Stimulated activated naive B cell treated with anti-CD40 and anti-IgM and Interleukin-4, amounts not matched to agents 10 μg/mL and 1 μg/mL and 100 μg/mL, for 72 hours (primary cell): Measurements from ENCODE around the gene TRAPPC8.
"Not testable (repeated sequence)": the region's sequence is repeated elsewhere in the genome, so short reads cannot be mapped to it uniquely, and the experiment has no call there.

Source experiments
- ATAC-seq, 2 donors: fragments of 150-1000 bp; cut with Tn5 transposase; replicated peaks; 2 replicates each; pipeline ENCODE4 v1.10.0; 2021; ENCODE audit warnings: moderate library complexity in 1 of 2
- DNase-seq: peaks from one replicate; pipeline ENCODE4 v3.0.0; 2021
- H3K27ac Mint-ChIP-seq: one replicate; pipeline ENCODE4 v1.8.0; 2022; ENCODE audit warnings: mild to moderate bottlenecking, mixed read lengths
- H3K27me3 Mint-ChIP-seq, 2 donors: one replicate each; pipeline ENCODE4 v1.8.0; 2022; ENCODE audit warnings: mixed read lengths in 2 of 2
- H3K36me3 Mint-ChIP-seq, 2 donors: one replicate each; pipeline ENCODE4 v1.8.0; 2022; ENCODE audit warnings: mixed read lengths in 2 of 2, mild to moderate bottlenecking in 1 of 2
- H3K4me1 Mint-ChIP-seq, 2 donors: one replicate each; pipeline ENCODE4 v1.8.0; 2022; ENCODE audit warnings: mixed read lengths in 2 of 2, mild to moderate bottlenecking in 1 of 2
- H3K4me3 Mint-ChIP-seq, 2 donors: one replicate each; pipeline ENCODE4 v1.8.0; 2022; ENCODE audit warnings: mild to moderate bottlenecking in 2 of 2, mixed read lengths in 2 of 2, moderate library complexity in 1 of 2
- H3K9me3 Mint-ChIP-seq, 2 donors: one replicate each; pipeline ENCODE4 v1.8.0; 2022; ENCODE audit warnings: mixed read lengths in 2 of 2, mild to moderate bottlenecking in 1 of 2

TRAPPC8 gene

DNA sequence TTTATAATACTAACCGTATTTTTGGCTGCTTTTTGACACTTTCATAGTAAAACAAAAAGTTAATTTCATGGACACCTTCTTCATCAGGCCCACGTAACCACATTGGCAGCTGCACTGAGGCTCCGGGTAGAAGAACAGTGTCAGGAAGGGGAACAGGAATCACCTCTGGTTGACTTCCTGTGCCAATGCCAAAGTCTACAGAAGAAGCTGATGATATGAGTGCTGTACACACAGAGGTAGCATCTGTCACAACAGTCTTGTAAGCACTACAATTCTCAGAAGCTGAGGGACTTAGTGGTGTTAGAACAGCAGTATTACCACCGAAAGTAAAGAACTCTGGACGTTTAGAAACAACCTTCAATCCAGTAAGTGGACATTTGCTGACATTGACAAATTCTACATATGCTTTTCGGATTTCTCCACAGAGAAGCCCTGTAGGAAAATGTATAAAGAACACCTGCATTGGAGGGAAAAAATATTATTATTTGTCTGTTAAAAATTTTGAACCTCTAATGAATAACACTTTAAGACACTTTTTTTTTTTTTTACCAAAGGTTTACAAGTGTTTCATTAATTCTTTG lies 85.3 kb downstream of the TRAPPC8 start:
- DNase-seq (no peak), ATAC-seq (no peak)
- H3K27me3 Mint-ChIP-seq: no peaks in the 10 kb centered on the region
- no peaks in the 10 kb centered on the region for H3K9me3 Mint-ChIP-seq
- H3K27ac Mint-ChIP-seq: no peak overlapping the region
- H3K4me3 Mint-ChIP-seq: no peak overlapping the region
- H3K36me3 Mint-ChIP-seq: peaks cover 23 to 43% of the 10 kb centered on the region in 2 donors
- H3K4me1 Mint-ChIP-seq: no peaks in the 10 kb centered on the region

DNA sequence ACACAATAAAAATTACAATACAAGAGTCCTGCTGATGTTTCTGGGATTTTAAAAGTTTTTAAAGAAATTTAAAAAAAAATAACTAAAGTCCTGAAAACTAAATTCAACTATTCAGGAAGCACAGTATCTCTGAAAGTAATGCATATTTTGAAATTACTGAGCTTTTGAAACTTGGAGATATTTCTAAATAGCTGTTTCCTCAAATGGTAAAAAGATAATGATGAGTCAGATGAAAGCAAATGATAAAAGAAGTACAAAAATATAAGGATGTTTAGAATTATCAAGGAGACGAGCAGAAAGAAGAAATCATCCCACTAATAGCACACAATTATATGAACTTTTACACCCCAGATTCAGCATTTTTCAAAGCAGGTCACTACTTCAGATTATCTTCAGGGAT lies 92.1 kb downstream of the TRAPPC8 start:
- no peaks in the 10 kb centered on the region for H3K27me3 Mint-ChIP-seq
- no peaks in the 10 kb centered on the region for H3K9me3 Mint-ChIP-seq
- no peak overlapping the region for H3K4me3 Mint-ChIP-seq
- no peak overlapping the region for H3K27ac Mint-ChIP-seq
- peaks cover 31 to 43% of the 10 kb centered on the region in 2 donors for H3K36me3 Mint-ChIP-seq
- H3K4me1 Mint-ChIP-seq: no peaks in the 10 kb centered on the region
- DNase-seq (no peak), ATAC-seq (no peak)

DNA sequence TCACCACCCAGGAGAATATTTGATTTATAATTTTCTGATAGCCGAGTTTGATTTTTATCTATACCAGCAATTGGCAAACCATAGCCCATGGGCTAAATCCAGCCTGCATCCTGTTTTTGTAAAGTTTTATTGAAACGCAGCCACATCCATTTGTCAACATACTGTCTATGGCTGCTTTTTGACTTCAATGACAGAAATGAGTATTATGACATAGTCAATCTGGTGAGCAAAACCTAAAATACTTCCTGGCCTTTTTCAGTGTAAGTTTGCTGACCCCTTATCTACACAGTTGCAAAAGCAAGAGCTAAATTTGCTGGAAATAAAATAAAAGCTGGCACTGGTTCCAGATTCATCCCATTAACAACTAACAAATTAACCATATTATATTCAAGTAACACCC lies 102.4 kb downstream of the TRAPPC8 start:
- Mint-ChIP-seq H3K4me1 (no peaks in the 10 kb centered on the region), H3K9me3 (no peaks in the 10 kb centered on the region), H3K27ac (no peak overlapping the region), H3K4me3 (no peak overlapping the region), H3K27me3 (no peaks in the 10 kb centered on the region), H3K36me3 (peaks cover 31 to 43% of the 10 kb centered on the region in 2 donors)
- ATAC-seq (no peak), DNase-seq (no peak)

DNA sequence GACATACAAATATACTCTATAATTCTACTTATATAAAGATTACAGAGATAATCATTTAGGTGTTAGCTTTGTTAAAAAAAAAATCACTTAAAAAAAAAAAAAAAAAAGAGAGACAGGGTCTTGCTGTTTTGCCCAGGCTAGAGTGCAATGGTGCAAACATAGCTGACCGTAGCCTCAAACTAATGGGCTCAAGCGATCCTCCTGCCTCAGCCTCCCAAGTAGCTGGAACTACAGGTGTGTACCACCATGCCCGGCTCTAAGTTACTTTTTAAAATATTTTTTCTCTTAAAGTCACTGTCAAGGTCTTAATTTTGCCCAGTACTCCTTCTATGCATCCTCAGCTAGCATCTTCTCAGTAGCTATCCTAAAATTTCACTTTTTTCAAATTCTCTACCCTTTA lies 105.0 kb downstream of the TRAPPC8 start:
- H3K4me3 Mint-ChIP-seq: no peak overlapping the region
- no peaks in the 10 kb centered on the region for H3K9me3 Mint-ChIP-seq
- peaks cover 28 to 44% of the 10 kb centered on the region in 2 donors for H3K36me3 Mint-ChIP-seq
- ATAC-seq: no peak
- H3K27me3 Mint-ChIP-seq: no peaks in the 10 kb centered on the region
- H3K27ac Mint-ChIP-seq: no peak overlapping the region
- H3K4me1 Mint-ChIP-seq: no peaks in the 10 kb centered on the region
- DNase-seq: no peak

DNA sequence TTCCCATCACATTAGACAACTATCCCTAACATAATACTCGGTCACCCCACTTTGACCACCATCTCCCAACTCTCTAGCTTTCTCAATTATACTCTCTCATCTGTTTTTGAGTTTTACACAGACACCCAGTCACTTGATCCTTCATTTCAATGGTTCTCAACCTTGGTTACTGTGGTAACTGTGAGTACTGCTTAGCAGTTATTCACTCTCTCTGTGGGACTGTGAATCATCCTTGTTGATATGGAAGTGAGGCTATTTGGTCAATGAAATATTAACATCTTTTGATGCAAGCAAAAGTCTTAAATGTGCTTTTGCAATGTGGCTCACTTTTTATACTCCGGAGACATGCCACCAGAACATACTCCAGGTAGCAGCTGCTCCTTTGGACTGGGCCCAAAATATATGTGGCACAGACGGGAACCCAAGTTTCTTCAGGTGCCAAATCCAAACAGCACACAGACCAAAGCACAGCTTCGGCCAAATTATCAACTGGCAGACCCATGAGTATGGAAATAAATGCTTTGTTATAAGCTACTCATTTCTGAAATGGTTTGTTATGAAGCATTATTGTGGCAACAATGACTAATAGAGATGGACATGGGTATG lies 107.3 kb downstream of the TRAPPC8 start:
- H3K27ac Mint-ChIP-seq: no peak overlapping the region
- no peaks in the 10 kb centered on the region for H3K27me3 Mint-ChIP-seq
- no peak for ATAC-seq
- H3K4me3 Mint-ChIP-seq: no peak overlapping the region
- H3K36me3 Mint-ChIP-seq: peaks cover 23 to 40% of the 10 kb centered on the region in 2 donors
- DNase-seq: no peak
- H3K9me3 Mint-ChIP-seq: no peaks in the 10 kb centered on the region
- H3K4me1 Mint-ChIP-seq: no peaks in the 10 kb centered on the region

DNA sequence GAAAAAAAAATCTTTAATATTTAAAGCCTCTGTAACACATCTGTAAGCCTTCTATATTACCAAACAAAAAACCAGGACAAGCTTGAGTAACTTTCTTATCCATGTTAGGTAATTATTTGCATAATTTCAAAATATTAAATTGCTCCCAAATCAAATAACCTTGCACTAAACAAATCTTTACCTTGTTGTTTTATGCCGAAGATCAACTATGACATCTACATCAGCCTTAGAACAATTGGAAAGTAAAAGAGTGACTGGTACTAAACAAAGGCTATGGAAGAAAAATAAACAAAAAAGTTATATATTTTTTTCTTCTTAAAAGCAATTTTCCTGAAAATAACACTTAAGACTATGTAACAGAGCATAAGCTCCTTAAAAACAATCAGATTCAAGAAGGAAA lies 111.0 kb downstream of the TRAPPC8 start:
- ATAC-seq: no peak
- peaks cover 0 to 3% of the 10 kb centered on the region in 2 donors for H3K9me3 Mint-ChIP-seq
- H3K36me3 Mint-ChIP-seq: peaks cover 31 to 52% of the 10 kb centered on the region in 2 donors
- no peak overlapping the region for H3K4me3 Mint-ChIP-seq
- H3K4me1 Mint-ChIP-seq: peaks cover 7 to 20% of the 10 kb centered on the region in 2 donors
- DNase-seq: no peak
- H3K27ac Mint-ChIP-seq: no peak overlapping the region
- no peaks in the 10 kb centered on the region for H3K27me3 Mint-ChIP-seq

DNA sequence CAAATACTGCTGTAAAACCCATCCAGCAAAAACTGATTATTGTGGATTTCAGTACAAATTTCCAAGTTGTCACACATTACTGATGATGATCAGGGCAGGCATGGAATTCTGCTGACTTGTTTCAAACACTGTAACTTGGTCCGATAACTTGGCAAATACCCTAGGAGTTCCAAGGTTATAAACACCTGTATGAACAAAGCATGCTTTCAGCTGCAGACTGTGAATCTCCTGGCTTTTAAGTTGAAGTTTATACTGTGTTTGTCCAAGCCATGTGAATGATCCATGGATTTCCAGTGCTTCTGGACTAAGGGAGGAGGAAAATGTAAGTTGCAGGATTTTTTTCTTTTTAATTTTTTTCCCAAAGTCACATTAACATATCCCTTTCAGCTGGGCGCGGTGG lies 112.2 kb downstream of the TRAPPC8 start:
- Mint-ChIP-seq H3K27me3 (no peaks in the 10 kb centered on the region), H3K27ac (no peak overlapping the region), H3K4me3 (no peak overlapping the region), H3K9me3 (peaks cover 1 to 4% of the 10 kb centered on the region in 2 donors), H3K4me1 (peaks cover 13 to 32% of the 10 kb centered on the region in 2 donors), H3K36me3 (peaks cover 33 to 53% of the 10 kb centered on the region in 2 donors)
- DNase-seq (no peak), ATAC-seq (no peak)

DNA sequence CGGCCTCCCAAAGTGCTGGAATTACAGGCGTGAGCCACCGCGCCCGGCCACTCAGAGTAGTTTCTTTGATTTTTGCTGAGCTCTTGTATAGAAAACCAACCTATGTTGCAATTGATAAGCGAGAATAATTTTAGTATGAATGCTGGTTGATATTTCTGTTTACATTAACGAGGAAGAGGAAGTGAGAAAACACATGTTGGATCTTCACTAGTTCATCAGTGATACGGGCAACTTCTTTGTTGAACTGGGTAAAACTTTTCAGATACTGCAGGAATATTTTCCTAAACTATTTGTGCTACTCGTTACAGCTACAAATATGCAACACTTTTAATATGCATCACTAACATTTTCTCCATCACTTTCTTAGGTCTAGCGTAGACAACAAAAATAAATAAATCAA lies 114.3 kb downstream of the TRAPPC8 start:
- Mint-ChIP-seq H3K4me1 (peaks cover 17 to 38% of the 10 kb centered on the region in 2 donors), H3K27me3 (no peaks in the 10 kb centered on the region), H3K27ac (no peak overlapping the region), H3K4me3 (no peak overlapping the region), H3K9me3 (peaks cover 6 to 8% of the 10 kb centered on the region in 2 donors), H3K36me3 (peaks cover 27 to 45% of the 10 kb centered on the region in 2 donors)
- no peak for ATAC-seq
- no peak for DNase-seq

DNA sequence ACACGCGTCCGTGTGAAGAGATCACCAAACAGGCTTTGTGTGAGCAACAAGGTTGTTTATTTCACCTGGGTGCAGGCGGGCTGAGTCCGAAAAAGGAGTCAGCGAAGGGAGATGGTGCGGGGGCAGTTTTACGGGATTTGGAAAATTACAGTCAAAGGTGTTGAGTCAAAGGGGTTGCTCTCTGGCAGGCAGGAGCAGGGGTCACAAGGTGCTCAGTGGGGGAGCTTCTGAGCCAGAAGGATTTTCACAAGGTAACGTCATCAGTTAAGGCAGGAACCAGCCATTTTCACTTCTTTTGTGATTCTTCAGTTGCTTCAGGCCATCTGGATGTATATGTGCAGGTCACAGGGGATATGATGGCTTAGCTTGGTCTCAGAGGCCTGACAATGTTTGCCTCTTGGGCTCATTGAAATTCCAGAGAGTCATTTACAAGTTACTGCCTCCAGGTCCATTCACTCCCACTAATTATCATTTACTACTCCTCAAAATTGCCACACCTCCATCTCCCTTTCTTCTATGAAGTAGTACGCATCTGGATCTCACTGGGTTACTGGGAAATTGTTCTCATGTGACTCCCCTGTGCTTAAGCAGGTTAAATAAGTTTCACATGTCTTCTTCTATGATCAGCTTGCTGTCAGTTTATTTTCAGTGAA lies 116.1 kb downstream of the TRAPPC8 start:
- ATAC-seq, H3K9me3 Mint-ChIP-seq, H3K27me3 Mint-ChIP-seq, DNase-seq, H3K4me3 Mint-ChIP-seq: not testable (repeated sequence)
- Mint-ChIP-seq H3K36me3 (peaks cover 25 to 40% of the 10 kb centered on the region in 2 donors), H3K4me1 (peaks cover 17 to 38% of the 10 kb centered on the region in 2 donors), H3K27ac (peak overlapping the region; percentile 31)

DNA sequence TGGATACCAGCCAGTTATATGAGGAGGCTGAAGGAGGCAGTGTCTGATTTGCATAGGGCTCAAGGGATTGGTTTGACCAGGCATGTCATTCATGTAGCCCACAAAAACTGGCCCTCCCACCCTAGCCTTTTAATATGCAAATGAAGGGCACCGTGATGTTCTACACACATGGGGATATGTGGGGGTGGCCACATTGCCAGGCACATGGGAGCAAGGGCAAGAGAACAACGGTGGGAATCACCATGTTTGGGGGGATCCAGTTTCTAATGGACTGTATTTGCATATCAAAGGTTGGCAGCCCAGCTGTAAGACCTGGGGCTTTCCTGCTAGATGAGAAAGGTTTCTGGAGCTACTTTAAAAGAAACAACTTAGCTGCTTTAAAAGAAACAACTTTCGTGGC lies 117.2 kb downstream of the TRAPPC8 start:
- peaks cover 17 to 43% of the 10 kb centered on the region in 2 donors for H3K4me1 Mint-ChIP-seq
- peak overlapping the region in 1 of 2 donors; percentile 4 for H3K4me3 Mint-ChIP-seq
- H3K27ac Mint-ChIP-seq: no peak overlapping the region
- H3K27me3 Mint-ChIP-seq: no peaks in the 10 kb centered on the region
- H3K9me3 Mint-ChIP-seq: peaks cover 6 to 8% of the 10 kb centered on the region in 2 donors
- ATAC-seq (peak; percentile 75 to 82), DNase-seq (peak; percentile 19)
- peaks cover 25 to 39% of the 10 kb centered on the region in 2 donors for H3K36me3 Mint-ChIP-seq

DNA sequence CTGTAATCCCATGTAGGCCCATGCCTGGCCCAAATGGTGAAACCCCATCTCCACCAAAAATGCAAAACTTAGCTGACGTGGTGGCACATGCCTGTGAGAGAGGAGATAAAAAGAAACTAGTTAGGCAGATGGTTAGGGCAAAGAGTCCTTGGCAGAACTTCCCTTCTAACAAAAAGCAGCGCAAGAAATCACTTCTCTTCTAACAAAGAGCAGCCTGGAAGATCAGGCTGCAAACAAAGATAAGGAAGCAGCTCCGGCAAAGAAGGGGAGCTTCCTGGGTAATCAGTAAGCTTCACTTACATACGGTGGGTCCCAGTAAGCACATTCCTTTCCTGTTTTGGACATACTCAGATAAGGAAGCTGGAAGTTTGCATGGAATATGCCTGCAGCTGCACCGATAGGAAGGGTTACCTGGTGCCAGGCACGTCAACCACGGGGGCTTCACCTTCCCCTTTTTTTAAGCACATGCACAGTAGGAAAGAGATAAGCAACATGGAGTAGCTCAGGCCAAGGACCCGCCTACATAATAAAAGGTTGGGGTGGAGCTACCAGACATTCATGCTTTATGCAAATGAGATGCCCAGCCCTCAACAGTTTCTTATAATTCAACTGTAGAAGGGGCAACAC lies 121.3 kb downstream of the TRAPPC8 start:
- ATAC-seq (no peak), DNase-seq (no peak)
- peaks cover 6 to 9% of the 10 kb centered on the region in 2 donors for H3K36me3 Mint-ChIP-seq
- peaks cover 0 to 5% of the 10 kb centered on the region in 2 donors for H3K27me3 Mint-ChIP-seq
- no peak overlapping the region for H3K27ac Mint-ChIP-seq
- no peak overlapping the region for H3K4me3 Mint-ChIP-seq
- peaks cover 11 to 25% of the 10 kb centered on the region in 2 donors for H3K4me1 Mint-ChIP-seq
- H3K9me3 Mint-ChIP-seq: peaks cover 5 to 6% of the 10 kb centered on the region in 2 donors

DNA sequence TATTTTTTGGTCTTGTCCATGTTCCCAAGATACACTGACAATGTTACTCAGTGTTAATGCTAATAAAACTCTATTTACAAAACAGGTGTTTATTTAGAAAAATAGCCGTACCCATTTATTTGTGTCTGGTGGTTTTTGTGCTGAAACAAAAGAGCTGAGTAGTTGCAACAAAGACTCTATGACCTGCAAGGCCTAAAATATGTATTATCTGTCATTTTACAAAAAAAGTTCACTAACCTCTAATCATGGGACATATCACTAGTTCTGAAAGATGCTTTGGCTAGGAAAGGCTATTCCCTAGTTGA lies 123.1 kb downstream of the TRAPPC8 start:
- Mint-ChIP-seq H3K4me1 (peaks cover 1 to 10% of the 10 kb centered on the region in 2 donors), H3K27me3 (peaks cover 0 to 5% of the 10 kb centered on the region in 2 donors), H3K4me3 (no peak overlapping the region), H3K9me3 (peaks cover 0 to 2% of the 10 kb centered on the region in 2 donors), H3K36me3 (peaks cover 0 to 3% of the 10 kb centered on the region in 2 donors), H3K27ac (no peak overlapping the region)
- no peak for ATAC-seq
- DNase-seq: no peak

DNA sequence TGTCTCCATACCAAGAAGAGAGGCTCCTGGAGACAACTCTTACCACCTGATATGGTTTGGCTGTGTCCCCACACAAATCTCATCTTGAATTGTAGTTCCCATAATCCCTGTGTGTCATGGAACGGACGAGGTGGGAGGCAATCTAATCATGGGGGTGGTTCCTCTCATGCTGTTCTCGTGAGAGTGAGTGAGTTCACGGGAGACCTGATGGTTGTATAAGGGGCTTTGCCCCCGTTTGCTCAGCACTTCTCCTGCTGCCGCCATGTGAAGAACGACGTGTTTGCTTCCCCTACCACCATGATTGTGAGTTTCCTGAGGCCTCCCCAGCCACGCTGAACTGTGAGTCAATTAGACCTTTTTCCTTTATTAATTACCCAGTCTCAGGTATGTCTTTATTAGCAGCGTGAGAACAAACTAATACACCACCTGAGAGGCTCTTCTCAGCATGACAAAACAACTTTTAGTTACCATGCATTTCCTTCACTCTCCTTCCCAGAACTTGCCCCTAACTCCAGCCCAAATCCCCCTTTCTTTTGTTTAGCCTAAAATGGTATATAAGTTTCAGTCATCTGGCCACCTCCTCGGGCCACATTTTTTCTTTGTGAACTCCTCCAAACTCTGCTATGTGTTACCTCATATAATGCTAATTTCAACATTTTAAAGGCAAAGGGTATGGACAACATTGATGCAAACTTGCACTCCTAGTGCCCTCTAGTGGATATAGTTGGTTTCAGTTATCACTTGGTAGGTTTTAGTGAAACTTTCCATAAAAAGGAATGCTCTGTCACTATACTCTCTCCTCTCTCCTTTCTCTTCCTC lies 123.6 kb downstream of the TRAPPC8 start:
- no peak overlapping the region for H3K27ac Mint-ChIP-seq
- H3K4me3 Mint-ChIP-seq: no peak overlapping the region
- DNase-seq (no peak), ATAC-seq (peak; percentile 80 to 84)
- peaks cover 1 to 10% of the 10 kb centered on the region in 2 donors for H3K4me1 Mint-ChIP-seq
- peaks cover 0 to 5% of the 10 kb centered on the region in 2 donors for H3K27me3 Mint-ChIP-seq
- H3K9me3 Mint-ChIP-seq: peaks cover 0 to 2% of the 10 kb centered on the region in 2 donors
- H3K36me3 Mint-ChIP-seq: peaks cover 0 to 1% of the 10 kb centered on the region in 2 donors

DNA sequence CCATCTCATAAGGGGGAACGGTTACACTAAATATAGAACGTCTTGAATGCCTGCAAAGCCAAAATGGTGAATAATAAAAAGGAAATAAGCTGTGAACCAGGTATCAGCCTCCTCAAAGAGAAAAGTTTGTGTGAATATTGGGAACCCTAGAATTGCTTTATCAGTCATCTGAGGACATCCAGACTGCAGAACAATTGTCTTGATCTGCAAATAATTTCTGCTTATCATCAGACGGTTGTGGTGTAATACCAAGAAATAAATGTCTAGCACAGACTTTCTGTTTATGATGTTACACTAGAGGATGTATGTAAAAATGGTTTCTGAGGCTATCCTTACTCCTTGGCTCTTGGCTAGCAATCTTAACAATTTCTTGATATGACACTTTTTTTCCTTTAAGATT lies 128.8 kb downstream of the TRAPPC8 start:
- DNase-seq: no peak
- no peak for ATAC-seq
- H3K27me3 Mint-ChIP-seq: no peaks in the 10 kb centered on the region
- H3K27ac Mint-ChIP-seq: no peak overlapping the region
- peaks cover 0 to 2% of the 10 kb centered on the region in 2 donors for H3K9me3 Mint-ChIP-seq
- no peaks in the 10 kb centered on the region for H3K36me3 Mint-ChIP-seq
- H3K4me3 Mint-ChIP-seq: no peak overlapping the region
- no peaks in the 10 kb centered on the region for H3K4me1 Mint-ChIP-seq
